OCI-LY1 (cell line): ENCODE results near the gene SOSTDC1.
"Not testable (repeated sequence)": the region's sequence is repeated elsewhere in the genome, so short reads cannot be mapped to it uniquely, and the experiment has no call there.

Experiments used
- H2AFZ ChIP-seq: fragments of 200-600 bp; sonication (generic), shearing (Covaris generic); 2 replicates; pipeline ENCODE4 v1.6.0; 2014; ENCODE audit warnings: antibody characterized with exemption, mild to moderate bottlenecking, low read length
- H3F3A ChIP-seq: fragments of 200-600 bp; sonication (generic), shearing (Covaris generic); 2 replicates; pipeline ENCODE4 v1.6.0; 2014; ENCODE audit warnings: mild to moderate bottlenecking, antibody characterized with exemption, low read length, moderate library complexity; ENCODE audit not compliant: insufficient read depth
- H3K27ac ChIP-seq: fragments of 200-600 bp; sonication (generic); 2 replicates; pipeline ENCODE4 v1.5.1; 2014; ENCODE audit warnings: low read length, mixed run types, mild to moderate bottlenecking, low read depth; ENCODE audit not compliant: poor library complexity, severe bottlenecking
- H3K27me3 ChIP-seq: fragments of 200-600 bp; sonication (generic); 2 replicates; pipeline ENCODE4 v1.6.0; 2014; ENCODE audit warnings: antibody characterized with exemption, mild to moderate bottlenecking, low read length, moderate library complexity; ENCODE audit not compliant: insufficient read depth
- H3K36me3 ChIP-seq: fragments of 200-600 bp; sonication (generic); 2 replicates; pipeline ENCODE4 v1.6.1; 2014; ENCODE audit warnings: mild to moderate bottlenecking, antibody characterized with exemption, low read length, moderate library complexity, mixed read lengths; ENCODE audit not compliant: insufficient read depth
- H3K4me1 ChIP-seq: fragments of 200-600 bp; sonication (generic); 2 replicates; pipeline ENCODE4 v1.5.1; 2014; ENCODE audit warnings: mild to moderate bottlenecking, low read length, moderate library complexity; ENCODE audit not compliant: insufficient read depth, severe bottlenecking
- H3K4me2 ChIP-seq: fragments of 200-600 bp; sonication (generic), shearing (Covaris generic); 2 replicates; pipeline ENCODE4 v1.6.1; 2014; ENCODE audit warnings: low read length
- H3K4me3 ChIP-seq: fragments of 200-600 bp; sonication (generic); 2 replicates; pipeline ENCODE4 v1.5.1; 2014; ENCODE audit warnings: low read length, low read depth, mild to moderate bottlenecking, mixed read lengths; ENCODE audit not compliant: poor library complexity, severe bottlenecking
- H3K79me2 ChIP-seq: fragments of 200-600 bp; shearing (Covaris generic); 2 replicates; pipeline ENCODE4 v1.6.1; 2016; ENCODE audit warnings: mixed run types, low read length, mixed read lengths; ENCODE audit not compliant: insufficient read depth
- H3K9ac ChIP-seq: fragments of 200-600 bp; sonication (generic), shearing (Covaris generic); 2 replicates; pipeline ENCODE4 v1.6.1; 2014; ENCODE audit warnings: mild to moderate bottlenecking, low read length, mixed read lengths
- H3K9me2 ChIP-seq: fragments of 200-600 bp; sonication (generic), shearing (Covaris generic); 2 replicates; pipeline ENCODE4 v1.6.1; 2014; ENCODE audit warnings: low read depth, mild to moderate bottlenecking, low read length, mixed read lengths
- H3K9me3 ChIP-seq: fragments of 200-600 bp; shearing (Covaris generic); 2 replicates; pipeline ENCODE4 v1.6.1; 2014; ENCODE audit warnings: low read length, mixed read lengths
- H4K20me1 ChIP-seq: fragments of 200-600 bp; sonication (generic), shearing (Covaris generic); 2 replicates; pipeline ENCODE4 v1.6.0; 2016; ENCODE audit warnings: mild to moderate bottlenecking, low read length; ENCODE audit not compliant: insufficient read depth
- CTCF ChIP-seq: fragments of 200-600 bp; sonication (generic), shearing (Covaris generic); IDR thresholded peaks from 2 replicates; pipeline ENCODE4 v1.5.1; 2017; ENCODE audit warnings: mild to moderate bottlenecking, antibody characterized with exemption, low read length, moderate library complexity, mixed read lengths
- EZH2 ChIP-seq: fragments of 200-600 bp; sonication (generic), shearing (Covaris generic); IDR thresholded peaks from 2 replicates; pipeline ENCODE4 v1.8.0; 2017; ENCODE audit warnings: borderline replicate concordance, mixed run types, mild to moderate bottlenecking, antibody characterized with exemption, low read length, moderate library complexity, mixed read lengths

Gene SOSTDC1

GRCh38 chr7:16460789-16461493 is 4.6 kb downstream of the SOSTDC1 start:
- no peaks in the 10 kb centered on the region for H3F3A ChIP-seq
- no peaks in the 10 kb centered on the region for H3K36me3 ChIP-seq
- no peak overlapping the region for H3K9ac ChIP-seq
- H3K9me2 ChIP-seq, result no peaks in the 10 kb centered on the region
- no peak overlapping the region for H3K4me2 ChIP-seq
- H3K4me3 ChIP-seq, result no peak overlapping the region
- H4K20me1 ChIP-seq, result no peaks in the 10 kb centered on the region
- no peak overlapping the region for H3K27ac ChIP-seq
- no peaks in the 10 kb centered on the region for H3K4me1 ChIP-seq
- H3K27me3 ChIP-seq, result no peaks in the 10 kb centered on the region
- H3K9me3 ChIP-seq, result no peaks in the 10 kb centered on the region
- TF ChIP-seq EZH2, result no peak
- no peaks in the 10 kb centered on the region for H3K79me2 ChIP-seq
- no peak overlapping the region for H2AFZ ChIP-seq

GRCh38 chr7:16456303-16456702 is 9.2 kb downstream of the SOSTDC1 start:
- H3K4me2 ChIP-seq, H3K27me3 ChIP-seq, H2AFZ ChIP-seq, H3K36me3 ChIP-seq, H3K4me3 ChIP-seq, H4K20me1 ChIP-seq, H3K4me1 ChIP-seq, H3F3A ChIP-seq, H3K79me2 ChIP-seq, H3K9me3 ChIP-seq, H3K27ac ChIP-seq, H3K9me2 ChIP-seq, H3K9ac ChIP-seq: not testable (repeated sequence)

- Histone ChIP-seq H3K27me3 (no peaks in the 10 kb centered on the region), H3K9me3 (no peaks in the 10 kb centered on the region), H3K27ac (no peak overlapping the region), H3K4me2 (no peak overlapping the region), H4K20me1 (no peaks in the 10 kb centered on the region), H2AFZ (no peak overlapping the region), H3K36me3 (no peaks in the 10 kb centered on the region), H3F3A (no peaks in the 10 kb centered on the region), H3K4me3 (no peak overlapping the region), H3K4me1 (no peaks in the 10 kb centered on the region), H3K9ac (no peak overlapping the region), H3K79me2 (no peaks in the 10 kb centered on the region), H3K9me2 (no peaks in the 10 kb centered on the region)
- TF ChIP-seq EZH2, result no peak
- no peak for TF ChIP-seq CTCF
Measured at GRCh38 chr7:16455591-16455990, 9.9 kb downstream of the SOSTDC1 start.

GRCh38 chr7:16450366-16450765 is 15.2 kb downstream of the SOSTDC1 start:
- Histone ChIP-seq H3K4me2 (no peak overlapping the region), H3K4me1 (no peaks in the 10 kb centered on the region), H3K9me2 (no peaks in the 10 kb centered on the region), H3K9me3 (no peaks in the 10 kb centered on the region), H3F3A (no peaks in the 10 kb centered on the region), H3K27ac (no peak overlapping the region), H3K36me3 (no peaks in the 10 kb centered on the region), H3K79me2 (no peaks in the 10 kb centered on the region), H3K27me3 (no peaks in the 10 kb centered on the region), H3K9ac (no peak overlapping the region), H4K20me1 (no peaks in the 10 kb centered on the region), H2AFZ (no peak overlapping the region), H3K4me3 (no peak overlapping the region)
- TF ChIP-seq EZH2 (no peak), CTCF (no peak)
